Ishikawa (cell line): ENCODE data around the gene JPH4.

Experiments used
- CEBPB ChIP-seq: IDR thresholded peaks from 2 replicates; pipeline ENCODE4 v1.6.1; 2012
- CREB1 ChIP-seq: IDR thresholded peaks from 2 replicates; pipeline ENCODE4 v1.6.1; 2012; ENCODE audit warnings: low read depth
- EGR1 ChIP-seq: IDR thresholded peaks from 2 replicates; pipeline ENCODE4 v1.6.1; 2012
- EP300 ChIP-seq: IDR thresholded peaks from 2 replicates; pipeline ENCODE4 v1.6.1; 2012; ENCODE audit warnings: borderline replicate concordance
- FOXM1 ChIP-seq: IDR thresholded peaks from 2 replicates; pipeline ENCODE4 v1.6.1; 2012; ENCODE audit warnings: low read depth, borderline replicate concordance
- NFIC ChIP-seq: IDR thresholded peaks from 2 replicates; pipeline ENCODE4 v1.6.1; 2012
- RAD21 ChIP-seq: IDR thresholded peaks from 2 replicates; pipeline ENCODE4 v1.6.1; 2012; ENCODE audit warnings: low read depth
- TAF1 ChIP-seq: IDR thresholded peaks from 2 replicates; pipeline ENCODE4 v1.6.1; 2012; ENCODE audit warnings: low read depth, mild to moderate bottlenecking
- TCF12 ChIP-seq: IDR thresholded peaks from 2 replicates; pipeline ENCODE4 v1.6.1; 2012; ENCODE audit warnings: low read depth
- TEAD4 ChIP-seq: IDR thresholded peaks from 2 replicates; pipeline ENCODE4 v1.6.1; 2012
- YY1 ChIP-seq: IDR thresholded peaks from 2 replicates; pipeline ENCODE4 v1.6.1; 2012; ENCODE audit warnings: low read depth
- ZBTB7A ChIP-seq: IDR thresholded peaks from 2 replicates; pipeline ENCODE4 v1.6.1; 2012; ENCODE audit warnings: low read depth
- TF ChIP-seq, protein P1 (sequence below): IDR thresholded peaks from 2 replicates; pipeline ENCODE4 v1.6.1; 2012; ENCODE audit warnings: low read depth, mild to moderate bottlenecking
- TF ChIP-seq, protein P2 (sequence below): IDR thresholded peaks from 2 replicates; pipeline ENCODE4 v1.6.1; 2012
- TF ChIP-seq, protein P3 (sequence below): IDR thresholded peaks from 2 replicates; pipeline ENCODE4 v1.6.1; 2012

Gene JPH4

DNA sequence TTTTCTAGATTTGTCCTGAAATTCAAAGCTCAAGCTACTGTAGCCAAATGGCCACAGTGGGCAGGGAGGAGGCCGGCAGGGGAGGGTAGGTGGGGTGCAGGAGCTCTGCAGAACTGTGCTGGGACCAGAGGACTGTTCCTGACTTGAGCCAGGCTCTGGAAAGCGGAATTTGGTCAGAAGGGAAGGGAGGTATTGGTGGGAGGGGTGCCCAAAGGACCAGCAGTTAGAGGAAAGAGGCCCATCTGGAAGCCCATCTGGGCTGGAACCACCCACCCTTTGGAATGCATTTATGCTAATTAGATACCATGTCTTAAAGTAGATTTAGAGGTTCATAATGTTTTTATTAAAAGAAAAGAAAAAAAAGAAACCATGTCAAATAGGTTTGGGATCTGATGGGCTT lies 24.5 kb upstream of the JPH4 start:
- TF ChIP-seq, protein P1, sequence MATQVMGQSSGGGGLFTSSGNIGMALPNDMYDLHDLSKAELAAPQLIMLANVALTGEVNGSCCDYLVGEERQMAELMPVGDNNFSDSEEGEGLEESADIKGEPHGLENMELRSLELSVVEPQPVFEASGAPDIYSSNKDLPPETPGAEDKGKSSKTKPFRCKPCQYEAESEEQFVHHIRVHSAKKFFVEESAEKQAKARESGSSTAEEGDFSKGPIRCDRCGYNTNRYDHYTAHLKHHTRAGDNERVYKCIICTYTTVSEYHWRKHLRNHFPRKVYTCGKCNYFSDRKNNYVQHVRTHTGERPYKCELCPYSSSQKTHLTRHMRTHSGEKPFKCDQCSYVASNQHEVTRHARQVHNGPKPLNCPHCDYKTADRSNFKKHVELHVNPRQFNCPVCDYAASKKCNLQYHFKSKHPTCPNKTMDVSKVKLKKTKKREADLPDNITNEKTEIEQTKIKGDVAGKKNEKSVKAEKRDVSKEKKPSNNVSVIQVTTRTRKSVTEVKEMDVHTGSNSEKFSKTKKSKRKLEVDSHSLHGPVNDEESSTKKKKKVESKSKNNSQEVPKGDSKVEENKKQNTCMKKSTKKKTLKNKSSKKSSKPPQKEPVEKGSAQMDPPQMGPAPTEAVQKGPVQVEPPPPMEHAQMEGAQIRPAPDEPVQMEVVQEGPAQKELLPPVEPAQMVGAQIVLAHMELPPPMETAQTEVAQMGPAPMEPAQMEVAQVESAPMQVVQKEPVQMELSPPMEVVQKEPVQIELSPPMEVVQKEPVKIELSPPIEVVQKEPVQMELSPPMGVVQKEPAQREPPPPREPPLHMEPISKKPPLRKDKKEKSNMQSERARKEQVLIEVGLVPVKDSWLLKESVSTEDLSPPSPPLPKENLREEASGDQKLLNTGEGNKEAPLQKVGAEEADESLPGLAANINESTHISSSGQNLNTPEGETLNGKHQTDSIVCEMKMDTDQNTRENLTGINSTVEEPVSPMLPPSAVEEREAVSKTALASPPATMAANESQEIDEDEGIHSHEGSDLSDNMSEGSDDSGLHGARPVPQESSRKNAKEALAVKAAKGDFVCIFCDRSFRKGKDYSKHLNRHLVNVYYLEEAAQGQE = no peak
- TF ChIP-seq CREB1 = no peak
- TF ChIP-seq EP300 = no peak
- no peak for TF ChIP-seq EGR1
- TF ChIP-seq TAF1 = no peak
- TF ChIP-seq, protein P2, sequence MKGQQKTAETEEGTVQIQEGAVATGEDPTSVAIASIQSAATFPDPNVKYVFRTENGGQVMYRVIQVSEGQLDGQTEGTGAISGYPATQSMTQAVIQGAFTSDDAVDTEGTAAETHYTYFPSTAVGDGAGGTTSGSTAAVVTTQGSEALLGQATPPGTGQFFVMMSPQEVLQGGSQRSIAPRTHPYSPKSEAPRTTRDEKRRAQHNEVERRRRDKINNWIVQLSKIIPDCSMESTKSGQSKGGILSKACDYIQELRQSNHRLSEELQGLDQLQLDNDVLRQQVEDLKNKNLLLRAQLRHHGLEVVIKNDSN = no peak
- no peak for TF ChIP-seq RAD21
- TF ChIP-seq ZBTB7A = no peak
- TF ChIP-seq, protein P3, sequence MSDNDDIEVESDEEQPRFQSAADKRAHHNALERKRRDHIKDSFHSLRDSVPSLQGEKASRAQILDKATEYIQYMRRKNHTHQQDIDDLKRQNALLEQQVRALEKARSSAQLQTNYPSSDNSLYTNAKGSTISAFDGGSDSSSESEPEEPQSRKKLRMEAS = no peak
- no peak for TF ChIP-seq FOXM1
- TF ChIP-seq CEBPB = no peak

DNA sequence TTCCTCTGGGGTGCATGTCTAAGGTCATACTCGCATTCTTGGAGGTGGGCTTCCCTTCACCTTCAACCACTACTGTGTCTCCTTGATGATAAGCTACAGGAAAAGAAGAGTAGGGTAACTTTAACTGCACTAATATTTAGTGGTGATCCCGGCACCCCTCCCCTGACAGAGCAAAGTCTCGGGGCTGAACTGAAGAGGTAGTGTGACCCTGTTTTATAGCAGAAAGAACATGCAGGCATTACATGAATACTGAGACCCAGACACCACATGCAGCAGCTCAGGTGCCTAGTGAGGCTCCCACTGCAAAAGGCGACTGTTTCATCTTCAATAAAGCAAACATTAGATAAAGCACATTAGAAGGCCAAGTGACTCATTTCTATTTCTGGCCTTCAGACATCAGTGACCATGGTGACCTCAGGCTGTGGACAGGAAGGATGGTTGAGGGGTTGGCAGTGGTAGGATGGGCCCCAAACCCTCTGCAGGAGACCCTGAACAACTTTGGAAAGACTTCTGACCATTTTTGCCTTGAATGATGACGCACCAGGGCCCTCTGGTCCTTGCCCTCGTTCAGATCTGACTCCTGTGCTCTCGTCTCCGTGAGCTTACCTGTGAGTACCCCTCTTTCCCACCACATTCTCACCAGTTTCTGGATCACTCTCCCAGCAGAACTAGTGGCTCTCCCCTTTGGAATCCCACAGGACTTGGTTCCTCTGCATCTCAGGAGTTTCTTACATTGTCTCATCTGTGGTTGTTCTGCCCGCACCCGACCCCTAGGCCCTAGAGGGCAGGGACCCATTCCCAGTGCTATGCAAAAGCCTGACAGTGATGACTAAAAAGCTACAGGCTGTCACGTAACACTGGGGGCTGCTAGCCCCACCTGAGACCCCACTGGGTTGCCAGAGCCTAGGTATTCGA lies 23.8 kb upstream of the JPH4 start:
- TF ChIP-seq EP300 = no peak
- TF ChIP-seq, protein P3 = no peak
- TF ChIP-seq CREB1 = no peak
- no peak for TF ChIP-seq RAD21
- no peak for TF ChIP-seq ZBTB7A
- TF ChIP-seq, protein P2 = no peak
- no peak for TF ChIP-seq EGR1
- no peak for TF ChIP-seq NFIC
- TF ChIP-seq CEBPB = no peak
- no peak for TF ChIP-seq YY1
- no peak for TF ChIP-seq TAF1
- no peak for TF ChIP-seq FOXM1
- TF ChIP-seq TEAD4 = no peak
- TF ChIP-seq, protein P1 = no peak
- TF ChIP-seq TCF12 = no peak

DNA sequence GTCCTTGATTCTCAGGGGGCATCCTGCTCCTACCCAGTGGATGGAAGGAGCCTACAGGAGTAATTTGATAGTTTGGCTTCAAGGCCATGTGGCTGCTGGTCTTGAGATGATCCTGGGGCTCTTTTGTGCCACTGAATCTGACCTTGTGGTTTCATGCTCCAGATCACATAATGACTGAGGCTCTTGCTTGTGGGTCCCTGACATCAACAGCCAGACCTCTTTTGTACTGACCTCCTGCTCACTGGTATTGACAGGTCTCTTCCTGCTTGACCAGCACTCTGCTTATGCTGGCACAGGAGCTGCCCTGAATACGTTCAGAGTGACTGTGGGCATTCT lies 23.2 kb upstream of the JPH4 start:
- TF ChIP-seq RAD21 = no peak
- TF ChIP-seq, protein P1 = no peak
- TF ChIP-seq, protein P3 = no peak
- no peak for TF ChIP-seq TEAD4
- no peak for TF ChIP-seq YY1
- no peak for TF ChIP-seq CEBPB
- no peak for TF ChIP-seq TAF1
- TF ChIP-seq FOXM1 = no peak
- no peak for TF ChIP-seq TCF12
- no peak for TF ChIP-seq EGR1
- TF ChIP-seq ZBTB7A = no peak
- TF ChIP-seq NFIC = no peak
- no peak for TF ChIP-seq CREB1

DNA sequence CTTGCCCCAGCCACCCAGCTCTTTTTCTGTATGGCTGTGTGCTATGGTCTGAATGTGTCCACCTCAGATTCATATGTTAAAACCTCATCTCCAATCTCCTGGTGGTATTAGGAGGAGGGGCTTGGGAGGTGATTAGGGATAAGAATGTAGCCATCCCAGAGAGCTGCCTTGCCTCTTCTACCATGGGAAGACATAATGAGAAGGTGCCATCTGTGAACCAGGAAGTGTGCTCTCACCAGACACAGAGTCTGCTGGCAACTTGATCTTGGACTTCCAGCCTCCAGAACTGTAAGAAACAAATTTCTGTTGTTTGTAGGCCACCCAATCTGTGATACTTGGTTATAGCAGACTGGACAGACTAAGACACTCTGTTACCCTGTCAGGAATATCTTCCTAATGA lies 22.8 kb upstream of the JPH4 start:
- TF ChIP-seq TEAD4 = no peak
- no peak for TF ChIP-seq EP300
- no peak for TF ChIP-seq TAF1
- TF ChIP-seq TCF12 = no peak
- no peak for TF ChIP-seq CEBPB
- no peak for TF ChIP-seq NFIC
- TF ChIP-seq, protein P1 = no peak
- TF ChIP-seq FOXM1 = no peak
- no peak for TF ChIP-seq ZBTB7A
